HG03521 (cell line): Measurements from ENCODE around the gene CPA1.
"Not testable (repeated sequence)": the region's sequence is repeated elsewhere in the genome, so short reads cannot be mapped to it uniquely, and the experiment has no call there.

Source experiments
- ATAC-seq: cut with Tn5 transposase; IDR thresholded peaks from one replicate; pipeline ENCODE4 v1.9.1; 2021; ENCODE audit warnings: mild to moderate bottlenecking, moderate library complexity; ENCODE audit not compliant: unreplicated experiment

The CPA1 gene

DNA sequence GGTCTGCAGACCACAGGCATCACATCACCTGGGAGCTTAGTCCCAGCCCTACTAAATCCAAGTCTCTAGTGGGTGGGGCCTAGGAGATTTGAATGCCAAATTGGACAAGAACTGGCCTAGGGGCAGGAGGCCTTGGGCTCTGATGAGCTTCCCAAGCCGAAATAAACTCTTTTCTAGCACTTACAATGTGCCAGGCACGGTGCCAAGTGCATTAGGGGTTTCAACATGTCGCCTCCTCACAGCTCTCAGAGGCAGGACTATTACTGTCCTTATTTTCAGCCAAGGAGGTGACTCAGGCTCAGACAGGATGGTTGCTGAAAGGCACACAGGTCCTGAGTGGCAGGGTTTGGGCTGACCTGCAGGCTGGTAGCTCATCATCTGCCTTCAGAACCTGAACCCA lies 9.2 kb upstream of the CPA1 start:
- ATAC-seq, result no peak

DNA sequence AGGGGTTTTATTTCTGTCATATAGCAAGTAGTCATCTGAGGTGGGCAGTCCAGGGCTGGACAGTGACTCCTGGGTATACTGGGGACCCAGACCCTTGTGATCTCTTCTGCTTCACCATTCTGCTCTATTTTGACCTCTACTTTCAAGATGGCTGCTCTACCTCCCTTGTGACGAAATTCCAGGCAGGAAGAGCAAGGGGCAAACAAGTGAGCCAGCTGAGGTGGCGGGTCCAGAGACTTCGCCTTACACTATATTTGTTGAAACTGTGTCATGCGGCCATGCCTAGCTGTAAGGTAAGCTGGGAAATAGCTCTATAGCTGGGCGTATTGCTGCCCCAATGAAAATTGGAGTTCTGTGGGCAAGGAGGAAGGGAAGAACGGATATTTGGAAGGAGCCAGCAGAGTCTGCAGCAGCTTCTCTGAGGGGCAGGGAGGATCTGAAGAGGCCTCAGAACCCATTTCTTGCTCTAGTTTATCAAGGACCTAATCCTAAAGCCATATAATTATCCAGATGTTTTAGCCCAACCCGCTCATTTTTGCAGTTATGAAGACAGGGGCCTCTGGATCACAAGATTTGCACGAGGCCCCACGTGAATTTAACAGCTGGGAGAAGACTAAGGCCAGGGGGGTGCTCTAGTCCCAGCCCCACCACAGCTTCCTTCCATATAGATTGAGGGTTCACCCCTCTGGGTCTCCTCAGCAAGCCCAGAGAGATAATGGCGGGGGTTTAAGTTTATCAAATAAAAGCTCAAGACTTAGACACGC lies 7.7 kb upstream of the CPA1 start:
- ATAC-seq, result no peak

DNA sequence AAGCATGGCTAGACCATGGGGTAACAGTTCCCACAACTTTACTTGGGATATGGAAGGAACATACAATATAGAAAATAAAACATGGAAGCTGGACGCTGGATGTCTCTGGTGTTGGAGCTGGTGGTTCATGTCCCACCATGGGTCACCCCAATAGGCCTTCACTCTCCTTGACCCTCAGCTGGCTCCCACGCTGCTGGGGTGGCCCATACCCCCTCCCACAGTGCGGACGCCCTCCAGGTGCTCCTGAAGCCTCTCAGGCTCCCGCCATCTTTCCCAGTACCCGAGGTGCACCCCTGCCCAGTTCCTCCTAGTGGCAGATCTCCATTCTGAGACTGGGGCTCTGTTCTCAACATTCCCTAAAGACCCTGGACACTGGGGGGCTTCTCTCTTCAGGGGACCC lies 5.8 kb upstream of the CPA1 start:
- ATAC-seq, result no peak

DNA sequence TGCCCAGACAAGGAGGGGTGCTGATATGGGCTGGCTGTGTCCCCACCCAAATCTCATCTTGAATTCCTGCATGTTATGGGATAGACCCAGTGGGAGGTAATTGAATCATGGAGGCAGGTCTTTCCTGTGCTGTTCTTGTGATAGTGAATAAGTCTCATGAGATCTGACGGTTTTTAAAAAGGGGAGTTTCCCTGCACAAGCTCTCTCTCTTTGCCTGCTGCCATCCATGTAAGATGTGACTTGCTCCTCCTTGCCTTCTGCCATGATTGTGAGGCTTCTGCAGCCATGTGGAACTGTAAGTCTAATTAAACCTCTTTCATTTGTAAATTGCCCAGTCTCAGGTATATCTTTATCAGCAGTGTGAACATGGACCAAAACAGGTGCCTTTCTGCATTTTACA lies 3.8 kb upstream of the CPA1 start:
- not testable (repeated sequence) for ATAC-seq

DNA sequence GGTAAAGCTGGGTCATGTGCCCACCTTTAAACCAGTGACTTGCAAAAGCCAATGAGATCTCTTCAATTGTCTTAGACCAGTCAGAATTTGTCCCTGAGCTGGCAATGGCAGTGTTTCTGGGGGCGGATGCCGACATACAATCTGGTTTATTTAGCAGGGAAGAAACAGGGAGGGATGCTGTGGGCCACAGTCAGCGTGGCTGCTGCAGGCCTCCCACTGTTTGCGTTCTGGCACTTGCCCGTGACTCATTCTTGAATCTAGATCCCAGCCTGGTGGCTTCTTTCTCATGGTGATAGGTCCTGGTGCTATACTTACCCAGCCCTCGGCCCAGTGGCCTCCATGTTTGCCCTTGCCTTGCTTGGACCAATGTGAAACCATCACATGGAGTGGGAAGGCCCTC lies 3.1 kb upstream of the CPA1 start:
- ATAC-seq, result no peak

DNA sequence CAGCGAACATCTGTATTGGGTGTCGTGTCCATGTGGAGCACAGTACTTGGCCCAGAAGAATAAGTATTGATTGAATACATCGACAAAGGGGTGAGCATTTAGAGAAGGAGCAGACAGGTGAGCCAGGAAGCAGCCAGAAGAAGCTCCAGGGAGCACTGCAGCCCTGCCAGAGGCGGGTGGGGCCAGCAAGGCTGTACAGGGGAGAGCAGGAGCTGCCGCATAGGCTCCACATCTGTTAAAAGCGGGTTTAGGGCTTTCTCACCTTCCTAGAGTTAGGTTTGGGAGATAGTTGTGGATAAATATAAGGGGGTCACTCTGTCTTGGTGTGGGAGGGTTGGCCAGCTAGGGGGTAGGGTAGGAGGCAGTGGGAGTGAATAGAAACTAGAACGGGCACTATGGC lies 1.3 kb upstream of the CPA1 start:
- ATAC-seq, result no peak

DNA sequence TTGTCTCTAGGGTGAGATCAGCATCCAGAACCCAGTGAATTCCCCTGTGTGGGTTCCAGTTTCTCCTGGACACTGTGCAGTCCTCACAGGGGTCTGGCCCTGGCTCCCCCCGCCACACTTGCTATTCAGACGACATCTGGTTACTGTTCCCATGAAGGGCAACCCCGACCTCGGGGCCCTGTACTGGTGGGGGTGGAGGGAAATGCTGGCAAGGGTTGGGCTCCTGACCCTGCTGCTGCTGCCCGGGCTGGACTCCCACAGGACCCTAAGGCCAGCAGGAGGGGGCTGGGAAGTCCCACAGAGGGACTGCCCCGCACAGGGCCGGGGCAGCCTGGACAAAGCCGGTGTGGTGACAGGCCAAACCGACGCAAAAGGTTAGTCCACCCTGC lies 768 bp upstream of the CPA1 start:
- ATAC-seq, result no peak

DNA sequence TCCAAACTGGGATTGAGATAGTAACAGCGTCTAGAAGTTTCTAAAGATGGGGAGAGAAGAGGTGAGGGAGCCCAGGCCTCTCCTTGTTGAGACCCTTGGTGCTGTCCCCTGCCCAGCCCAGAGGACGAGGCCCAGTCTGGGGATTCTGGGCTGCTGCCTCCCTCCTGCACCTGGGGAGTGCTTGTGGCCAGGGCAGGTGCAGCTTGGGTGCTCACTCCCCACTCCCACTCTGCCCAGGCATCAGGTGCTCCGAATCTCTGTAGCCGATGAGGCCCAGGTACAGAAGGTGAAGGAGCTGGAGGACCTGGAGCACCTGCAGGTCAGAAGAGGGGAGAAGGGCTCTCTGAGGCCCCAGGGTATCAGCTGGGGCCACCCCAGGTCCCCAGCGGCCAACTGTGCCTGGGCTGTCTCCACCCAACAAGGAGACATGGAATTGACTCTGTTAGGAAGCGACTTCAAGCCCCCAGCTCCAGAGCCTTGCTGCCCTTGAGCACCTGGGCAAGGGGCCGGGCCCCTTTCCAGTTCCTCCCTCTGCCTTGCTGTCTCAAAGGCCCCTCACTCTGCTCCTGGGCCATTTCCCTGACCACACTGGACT lies 664 bp downstream of the CPA1 start:
- no peak for ATAC-seq

DNA sequence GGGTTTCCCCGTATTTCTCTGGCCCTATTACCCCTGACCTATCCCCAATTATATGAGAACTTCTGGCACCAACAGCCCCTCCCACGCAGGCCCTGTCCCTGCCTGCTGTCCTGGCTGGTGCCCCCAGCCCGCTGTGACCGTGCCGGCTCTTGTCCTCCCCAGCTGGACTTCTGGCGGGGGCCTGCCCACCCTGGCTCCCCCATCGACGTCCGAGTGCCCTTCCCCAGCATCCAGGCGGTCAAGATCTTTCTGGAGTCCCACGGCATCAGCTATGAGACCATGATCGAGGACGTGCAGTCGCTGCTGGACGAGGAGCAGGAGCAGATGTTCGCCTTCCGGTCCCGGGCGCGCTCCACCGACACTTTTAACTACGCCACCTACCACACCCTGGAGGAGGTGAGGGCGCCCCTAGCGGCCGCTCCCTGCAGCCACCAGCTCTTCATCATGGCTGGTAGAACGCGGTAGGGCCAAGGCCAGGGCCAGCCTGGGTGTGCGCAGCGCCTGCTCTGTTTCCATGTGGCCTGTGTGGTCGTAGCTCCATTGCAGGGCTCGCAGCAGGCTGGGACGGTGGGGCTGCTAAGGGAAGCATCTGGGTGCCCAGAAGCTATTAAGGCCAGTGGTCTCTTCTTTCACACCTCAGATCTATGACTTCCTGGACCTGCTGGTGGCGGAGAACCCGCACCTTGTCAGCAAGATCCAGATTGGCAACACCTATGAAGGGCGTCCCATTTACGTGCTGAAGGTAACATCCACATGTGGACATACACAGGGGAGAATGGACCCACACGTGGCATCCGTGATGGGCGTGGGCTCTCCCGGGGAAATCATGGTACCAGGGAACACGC lies 1.4 kb downstream of the CPA1 start:
- no peak for ATAC-seq

DNA sequence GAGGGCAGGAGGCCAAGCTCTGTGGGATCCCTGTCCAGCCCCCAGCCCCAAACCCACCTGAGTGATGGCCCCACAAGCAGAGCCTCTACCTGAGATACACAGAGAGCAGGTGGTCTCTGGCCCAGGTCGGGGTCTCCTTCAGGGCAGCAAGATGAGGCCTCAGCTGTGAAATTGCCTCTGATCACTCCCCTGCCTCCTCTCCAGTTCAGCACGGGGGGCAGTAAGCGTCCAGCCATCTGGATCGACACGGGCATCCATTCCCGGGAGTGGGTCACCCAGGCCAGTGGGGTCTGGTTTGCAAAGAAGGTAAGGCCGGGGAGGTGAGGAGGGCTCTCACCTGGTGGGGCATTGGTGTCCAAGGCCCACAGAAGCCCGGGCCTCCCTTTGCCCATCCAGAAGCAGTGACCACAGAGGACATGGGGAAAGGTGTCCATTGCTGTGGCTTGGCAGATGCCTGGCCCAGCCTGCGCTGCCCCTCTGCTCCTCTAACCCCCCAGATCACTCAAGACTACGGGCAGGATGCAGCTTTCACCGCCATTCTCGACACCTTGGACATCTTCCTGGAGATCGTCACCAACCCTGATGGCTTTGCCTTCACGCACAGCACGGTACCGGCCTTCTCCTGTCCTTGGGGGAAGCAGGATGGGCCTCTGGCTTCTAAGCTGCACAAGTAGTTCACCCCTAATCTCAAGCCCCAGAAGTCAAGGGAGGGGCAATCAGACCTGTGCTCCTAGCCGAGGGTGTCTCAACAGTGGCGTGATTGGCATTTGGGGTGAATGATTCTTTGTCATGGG lies 3.1 kb downstream of the CPA1 start:
- ATAC-seq, result no peak

DNA sequence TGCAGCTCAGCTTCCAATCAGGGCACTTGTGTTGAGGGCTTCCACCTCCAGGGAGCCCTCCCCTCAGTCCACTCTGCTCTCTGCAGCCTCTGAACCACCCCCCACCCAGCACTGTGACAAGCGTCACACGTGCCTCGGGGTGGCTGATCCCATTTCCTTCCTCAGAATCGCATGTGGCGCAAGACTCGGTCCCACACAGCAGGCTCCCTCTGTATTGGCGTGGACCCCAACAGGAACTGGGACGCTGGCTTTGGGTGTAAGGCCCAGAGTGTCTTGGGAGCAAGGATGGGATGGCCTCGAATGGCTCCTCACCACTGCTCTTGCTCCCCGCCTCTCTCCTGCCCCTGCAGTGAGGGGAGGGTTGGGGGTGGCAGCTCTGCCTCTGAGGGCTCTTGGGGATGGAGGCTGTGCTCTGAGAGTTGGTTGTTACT lies 4.1 kb downstream of the CPA1 start:
- ATAC-seq, result no peak

DNA sequence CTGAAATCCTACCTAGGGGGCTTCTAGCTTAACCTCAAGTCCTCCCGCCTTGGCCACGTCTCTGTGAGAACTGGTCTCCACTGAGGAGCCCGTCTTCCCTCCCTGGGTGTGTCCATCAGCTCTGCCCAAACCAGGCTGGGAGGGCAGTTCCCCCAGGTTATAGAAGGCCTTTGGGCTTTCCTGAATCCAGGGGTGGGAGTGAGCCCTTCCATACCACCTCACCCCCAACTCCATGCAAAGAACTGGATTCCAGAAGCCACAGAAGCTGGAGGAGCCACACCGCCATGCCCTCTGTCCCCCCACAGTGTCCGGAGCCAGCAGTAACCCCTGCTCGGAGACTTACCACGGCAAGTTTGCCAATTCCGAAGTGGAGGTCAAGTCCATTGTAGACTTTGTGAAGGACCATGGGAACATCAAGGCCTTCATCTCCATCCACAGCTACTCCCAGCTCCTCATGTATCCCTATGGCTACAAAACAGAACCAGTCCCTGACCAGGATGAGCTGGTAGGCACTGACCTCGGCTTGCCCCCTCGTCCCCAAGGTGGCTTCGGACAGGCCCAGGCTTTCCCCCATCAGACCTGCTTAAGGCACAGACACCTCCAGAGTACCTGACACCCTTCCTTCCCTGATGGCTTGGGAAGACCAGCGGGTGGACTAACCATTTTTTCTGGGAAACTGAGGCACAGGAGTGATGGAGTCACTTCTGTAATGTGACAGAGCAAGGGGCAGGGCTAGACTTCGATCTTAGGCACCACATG lies 4.7 kb downstream of the CPA1 start:
- ATAC-seq, result no peak

DNA sequence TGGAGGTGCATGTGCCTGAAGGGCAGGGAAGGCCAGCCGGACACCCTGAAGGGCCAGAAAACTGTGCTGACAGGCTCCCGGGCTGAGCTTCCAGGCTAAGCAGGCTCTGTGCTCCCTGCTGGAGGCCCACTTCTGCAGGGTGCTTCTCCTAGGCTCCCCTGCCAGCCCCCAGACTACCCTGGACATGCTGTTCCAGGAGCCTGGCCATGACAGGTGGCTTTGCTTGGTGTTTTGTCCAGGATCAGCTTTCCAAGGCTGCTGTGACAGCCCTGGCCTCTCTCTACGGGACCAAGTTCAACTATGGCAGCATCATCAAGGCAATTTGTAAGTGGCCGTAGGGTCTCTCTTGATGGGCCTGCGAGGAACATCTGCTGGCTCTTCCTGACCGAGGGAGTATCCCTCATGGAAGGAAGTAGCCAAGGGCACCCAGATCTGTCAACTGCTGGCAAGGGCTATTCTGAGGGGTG lies 5.3 kb downstream of the CPA1 start:
- ATAC-seq, result no peak

DNA sequence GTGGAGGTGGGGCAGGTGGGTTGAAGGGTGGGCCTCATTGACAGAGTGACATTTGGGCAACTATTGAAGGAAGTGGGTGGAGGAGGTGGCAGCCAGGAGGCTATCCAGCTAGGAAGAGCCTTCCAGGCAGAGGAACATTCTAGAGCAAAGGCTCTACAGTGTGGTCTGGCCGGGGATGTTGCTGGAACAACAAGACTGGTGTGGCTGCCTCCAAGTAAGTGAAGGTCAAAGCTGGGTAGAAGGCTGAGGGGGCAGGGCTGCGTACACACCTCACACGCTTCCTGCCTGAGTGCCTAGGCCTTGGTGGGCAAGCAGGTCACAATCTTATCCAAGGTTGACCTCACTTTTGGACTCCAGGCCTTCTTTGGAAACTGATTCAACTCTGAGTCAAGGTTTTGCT lies 6.6 kb downstream of the CPA1 start:
- ATAC-seq, result no peak

DNA sequence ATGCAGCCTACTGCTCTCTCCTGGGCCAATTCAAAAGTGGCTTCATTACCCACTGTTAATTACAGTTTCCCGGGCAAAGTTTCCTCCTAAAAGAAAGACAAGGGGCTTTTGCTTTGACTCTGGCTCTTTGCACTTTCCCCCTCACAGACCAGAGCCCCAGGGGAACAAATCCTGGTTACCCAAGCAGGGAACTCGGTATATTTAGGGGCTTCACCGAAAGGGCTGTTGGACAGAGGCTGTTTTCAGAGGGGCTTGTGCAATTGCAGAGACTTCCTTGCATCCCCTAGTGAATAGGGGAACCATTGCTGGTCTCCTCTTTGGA lies 7.0 kb downstream of the CPA1 start:
- no peak for ATAC-seq

DNA sequence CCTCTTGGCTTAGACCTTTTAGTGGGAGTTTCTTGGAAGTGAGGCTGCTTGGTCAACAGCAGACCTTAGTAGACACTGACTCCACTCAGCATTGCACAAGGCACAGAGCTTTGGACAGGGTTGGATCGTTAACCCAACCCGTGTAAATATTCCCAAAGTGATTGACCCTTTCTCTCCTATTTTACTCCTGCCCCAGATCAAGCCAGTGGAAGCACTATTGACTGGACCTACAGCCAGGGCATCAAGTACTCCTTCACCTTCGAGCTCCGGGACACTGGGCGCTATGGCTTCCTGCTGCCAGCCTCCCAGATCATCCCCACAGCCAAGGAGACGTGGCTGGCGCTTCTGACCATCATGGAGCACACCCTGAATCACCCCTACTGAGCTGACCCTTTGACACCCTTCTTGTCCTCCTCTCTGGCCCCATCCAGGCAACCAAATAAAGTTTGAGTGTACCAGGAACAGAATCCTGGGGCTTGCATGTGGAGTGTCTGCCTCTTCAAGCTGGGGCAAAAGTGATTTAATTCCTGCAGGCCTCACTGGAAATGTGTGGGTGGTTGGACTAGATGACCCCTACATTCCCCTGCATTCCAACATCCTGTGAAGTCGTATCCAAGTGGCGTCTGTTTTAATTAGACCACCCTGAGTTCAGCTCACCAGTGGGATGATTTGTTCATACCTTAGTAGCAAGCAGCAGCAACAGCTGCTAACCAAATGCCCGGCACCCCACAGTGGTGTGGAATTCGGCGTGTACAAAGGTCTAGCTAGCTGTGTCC lies 7.5 kb downstream of the CPA1 start:
- ATAC-seq, result no peak

DNA sequence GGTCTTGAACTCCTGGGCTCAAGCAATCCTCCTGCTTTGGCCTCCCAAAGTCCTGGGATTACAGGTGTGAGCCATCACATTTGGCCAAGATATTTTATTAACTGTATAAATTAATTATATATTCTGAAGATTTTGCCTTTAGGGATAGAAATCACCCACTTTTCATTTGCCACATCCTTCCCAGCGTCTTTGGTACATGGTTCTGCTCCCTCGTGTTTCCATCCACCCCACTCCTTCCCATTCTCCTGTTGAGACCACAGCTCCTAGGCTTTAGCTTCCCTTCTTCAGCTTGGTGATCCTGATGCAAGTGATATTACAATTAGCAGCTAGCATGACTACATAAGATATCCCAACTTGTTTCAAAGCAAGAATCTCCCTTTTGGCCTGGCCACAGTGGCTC lies 8.4 kb downstream of the CPA1 start:
- ATAC-seq, result no peak

DNA sequence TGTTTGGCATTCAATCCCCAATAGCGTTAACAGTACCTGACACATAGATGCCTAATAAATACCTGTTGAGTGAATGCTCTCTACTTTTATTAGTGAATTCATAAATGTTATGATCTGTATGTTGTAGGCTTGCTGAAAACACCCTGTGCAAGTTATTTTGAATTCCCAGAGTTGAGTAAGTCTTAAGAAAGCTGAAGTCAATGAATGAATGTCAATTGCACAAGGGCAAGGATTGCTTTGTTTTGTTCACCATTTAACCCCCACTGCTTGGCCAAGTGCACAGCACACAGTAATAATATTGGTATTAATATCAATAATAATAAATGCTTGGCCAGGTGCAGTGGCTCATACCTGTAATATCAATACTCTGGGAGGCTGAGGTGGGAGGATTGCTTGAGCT lies 10.2 kb downstream of the CPA1 start:
- no peak for ATAC-seq

DNA sequence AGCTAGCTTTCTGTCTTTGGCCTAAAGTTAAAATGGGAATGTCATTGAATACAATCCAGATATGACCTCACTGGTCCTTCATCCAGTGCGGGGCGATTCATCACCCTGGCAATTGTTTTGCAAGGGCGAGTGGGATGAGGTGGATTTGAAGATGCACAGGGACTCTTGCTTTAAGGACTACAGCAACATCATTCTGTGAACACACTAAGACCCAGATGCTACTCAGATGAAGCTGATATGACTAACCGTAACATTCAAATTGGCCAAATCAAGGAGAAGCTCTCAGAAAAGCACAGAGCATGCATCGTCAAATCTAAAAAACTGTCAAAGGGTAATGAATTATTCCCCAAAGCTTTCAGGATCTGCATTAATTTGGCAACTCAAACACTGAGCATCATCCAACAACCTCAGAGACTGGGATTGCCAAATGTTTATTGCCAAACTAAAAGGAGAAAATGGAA lies 12.8 kb downstream of the CPA1 start:
- ATAC-seq, result no peak
